GM18867 (cell line): ENCODE measurements around the gene MIF4GD.
"Not testable (repeated sequence)": the region's sequence is repeated elsewhere in the genome, so short reads cannot be mapped to it uniquely, and the experiment has no call there.

Experiments
- ATAC-seq: cut with Tn5 transposase; IDR thresholded peaks from one replicate; pipeline ENCODE4 v1.9.1; 2021; ENCODE audit warnings: mild to moderate bottlenecking, moderate library complexity; ENCODE audit not compliant: unreplicated experiment

Gene MIF4GD

DNA sequence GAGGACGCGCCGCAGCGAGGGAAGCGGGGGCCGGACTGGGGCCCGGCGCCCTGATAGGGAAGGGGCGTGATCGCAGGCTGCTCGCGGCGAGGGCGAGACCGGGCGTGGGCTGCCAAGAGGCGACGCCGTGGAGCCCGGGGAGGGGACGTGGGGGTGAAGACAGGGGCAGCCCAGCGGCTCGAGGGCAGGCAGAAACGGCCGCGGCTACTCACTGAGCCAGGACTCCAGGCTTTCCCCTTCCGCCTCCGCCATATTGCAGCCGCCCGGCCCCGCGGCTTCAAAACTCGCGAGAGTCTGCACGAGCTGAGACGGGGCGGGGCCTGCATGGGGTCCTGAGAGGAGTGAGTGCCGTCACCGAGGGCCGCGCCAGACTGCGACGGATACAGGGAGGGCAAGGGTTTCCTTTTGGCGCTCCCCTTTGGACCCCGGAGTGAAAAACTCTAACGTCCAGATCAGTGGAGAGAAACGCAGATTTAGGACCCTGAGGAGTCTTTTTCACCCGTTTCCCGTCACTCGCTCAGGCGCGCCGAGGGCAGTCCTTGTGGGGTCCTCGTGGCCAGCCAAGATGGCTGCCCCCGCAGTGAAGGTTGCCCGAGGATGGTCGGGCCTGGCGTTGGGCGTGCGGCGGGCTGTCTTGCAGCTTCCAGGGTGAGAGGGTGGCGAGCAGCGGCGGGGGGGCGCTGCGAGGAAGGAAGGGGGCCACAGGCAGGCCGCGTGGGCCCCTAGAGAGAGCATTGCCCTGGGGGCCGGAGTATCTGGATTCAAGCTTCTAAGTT, 9.5 kb downstream of the MIF4GD start, which contains the start of the genes GGA3 and MRPS7:
TSS of gene GGA3 (minus strand) at position 271 of the 776 bp plus-strand sequence. CDS start at position 252, 19 bp downstream.
TSS of gene MRPS7 (plus strand) at position 544 of the 776 bp plus-strand sequence. CDS start at position 566, 22 bp downstream.
- ATAC-seq: peak; percentile 85

GRCh38 chr17:75260641-75261335, 10.2 kb downstream of the MIF4GD start:
- ATAC-seq: no peak

- ATAC-seq: not testable (repeated sequence)
Observed at GRCh38 chr17:75257228-75257627, 13.8 kb downstream of the MIF4GD start.

DNA sequence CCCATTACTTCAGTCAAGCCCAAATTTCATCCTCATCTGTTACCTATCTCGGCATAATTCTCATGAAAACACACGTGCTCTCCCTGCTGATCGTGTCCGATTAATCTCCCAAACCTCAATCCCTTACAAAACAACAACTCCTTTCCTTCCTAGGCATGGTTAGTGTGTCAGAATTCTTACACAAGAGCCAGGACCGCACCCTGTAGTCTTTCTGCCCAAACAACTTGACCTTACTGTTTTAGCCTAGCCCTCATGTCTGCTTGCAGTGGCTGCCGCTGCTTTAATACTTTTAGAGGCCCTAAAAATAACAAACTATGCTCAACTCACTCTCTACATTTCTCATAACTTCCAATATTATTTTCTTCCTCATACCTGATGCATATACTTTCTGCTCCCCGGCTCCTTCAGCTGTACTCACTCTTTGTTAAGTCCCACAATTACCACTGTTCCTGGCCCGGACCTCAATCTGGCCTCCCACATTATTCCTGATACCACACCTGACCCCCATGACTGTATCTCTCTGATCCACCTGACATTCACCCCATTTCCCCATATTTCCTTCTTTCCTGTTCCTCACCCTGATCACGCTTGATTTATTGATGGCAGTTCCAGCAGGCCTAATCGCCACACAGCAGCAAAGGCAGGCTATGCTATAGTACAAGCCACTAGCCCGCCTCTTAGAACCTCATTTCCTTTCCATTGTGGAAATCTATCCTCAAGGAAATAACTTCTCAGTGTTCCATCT, 14.9 kb downstream of the MIF4GD start:
- not testable (repeated sequence) for ATAC-seq

DNA sequence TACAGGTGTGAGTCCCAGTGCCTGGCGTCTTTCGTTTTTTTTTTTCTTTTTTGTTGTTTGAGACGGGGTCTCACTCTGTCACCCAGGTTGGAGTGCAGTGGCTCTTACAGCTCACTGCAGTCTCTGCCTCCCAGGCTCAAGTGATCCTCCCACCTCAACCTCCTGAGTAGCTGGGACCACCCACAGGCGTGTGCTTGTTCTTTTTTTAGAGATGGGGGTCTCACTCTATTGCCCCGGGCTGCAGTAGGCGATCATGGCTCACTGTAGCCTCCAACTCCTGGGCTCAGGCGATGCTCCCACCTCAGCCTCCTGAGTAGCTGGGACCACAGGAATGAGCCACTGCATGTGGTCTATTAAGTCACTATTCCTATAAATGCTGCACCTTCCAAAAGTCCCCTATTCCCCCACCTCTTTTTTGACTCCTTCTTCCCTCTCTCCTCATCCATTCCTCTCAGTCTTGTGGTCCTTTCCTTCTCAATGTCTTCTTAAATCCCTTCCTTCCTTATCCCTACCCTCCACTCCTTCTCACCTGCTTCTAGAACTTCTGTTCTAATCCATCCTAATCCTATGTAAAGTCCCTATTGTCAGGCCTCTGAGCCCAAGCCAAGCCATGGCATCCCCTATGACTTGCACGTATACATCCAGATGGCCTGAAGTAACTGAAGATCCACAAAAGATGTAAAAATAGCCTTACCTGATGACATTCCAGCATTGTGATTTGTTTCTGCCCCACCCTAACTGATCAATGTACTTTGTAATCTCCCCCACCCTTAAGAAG, 18.8 kb downstream of the MIF4GD start:
- no peak for ATAC-seq

DNA sequence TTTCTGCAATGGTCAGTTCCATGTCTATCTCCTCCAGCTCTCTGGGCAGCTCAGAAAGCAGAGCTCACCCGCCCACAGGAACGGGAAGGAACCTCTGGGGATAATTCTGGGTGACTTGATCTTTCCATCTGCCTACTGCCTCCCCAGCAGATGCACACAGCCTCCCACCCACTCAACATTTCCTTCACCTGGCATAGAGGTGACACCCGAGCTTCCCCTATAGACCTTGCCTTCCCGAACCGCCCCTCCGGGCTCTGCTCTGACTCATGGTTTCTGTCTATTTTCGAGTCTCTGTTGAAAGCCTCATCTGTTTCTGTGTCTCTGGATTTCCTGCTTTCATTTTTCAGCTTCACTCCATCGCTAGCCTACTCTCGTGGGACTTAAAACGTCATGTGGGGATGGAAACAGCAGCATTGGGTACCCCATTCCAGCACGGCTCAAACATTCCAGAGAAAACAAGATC, 21.0 kb downstream of the MIF4GD start:
- peak; percentile 88 for ATAC-seq

DNA sequence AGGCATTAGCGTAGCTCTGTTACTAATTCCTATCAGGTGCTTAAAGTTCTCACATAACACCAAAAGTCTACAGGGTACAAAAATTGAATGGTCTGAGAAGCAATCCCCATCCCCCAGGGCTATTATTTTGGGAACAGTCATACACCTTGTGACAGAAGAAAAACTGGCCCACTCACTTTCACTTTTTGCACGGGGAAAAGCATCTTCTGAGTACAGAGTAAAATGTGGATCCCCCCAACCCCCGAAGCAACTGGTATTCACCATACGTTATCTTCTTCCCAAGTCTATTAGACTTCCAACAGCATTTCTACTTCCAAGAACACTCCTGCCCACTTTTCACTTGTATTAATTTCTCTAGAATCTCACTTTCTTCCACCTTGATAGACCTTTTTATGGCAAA, 21.5 kb downstream of the MIF4GD start:
- ATAC-seq: no peak

- no peak for ATAC-seq
Observed at GRCh38 chr17:75246404-75246803, 24.6 kb downstream of the MIF4GD start.

DNA sequence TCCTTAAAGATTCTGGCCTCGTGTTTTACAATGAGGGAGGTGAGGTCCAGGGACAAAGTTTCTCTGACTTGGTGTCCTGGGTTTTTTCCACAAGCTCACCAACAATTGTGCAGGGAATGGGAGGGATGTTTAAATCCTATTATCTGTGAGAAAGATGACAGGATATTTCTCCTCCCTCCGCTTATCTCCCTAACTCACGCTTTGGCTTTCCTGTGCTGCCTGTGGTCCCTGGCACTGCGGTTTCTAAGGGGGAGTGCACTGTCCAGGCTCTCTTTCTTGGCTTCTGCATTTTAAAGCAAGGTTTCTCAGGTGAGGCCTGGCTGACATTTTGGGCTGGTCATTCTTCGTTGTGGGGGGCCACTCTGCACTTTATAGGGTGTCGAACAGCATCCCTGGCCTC, 26.0 kb downstream of the MIF4GD start:
- ATAC-seq: no peak

DNA sequence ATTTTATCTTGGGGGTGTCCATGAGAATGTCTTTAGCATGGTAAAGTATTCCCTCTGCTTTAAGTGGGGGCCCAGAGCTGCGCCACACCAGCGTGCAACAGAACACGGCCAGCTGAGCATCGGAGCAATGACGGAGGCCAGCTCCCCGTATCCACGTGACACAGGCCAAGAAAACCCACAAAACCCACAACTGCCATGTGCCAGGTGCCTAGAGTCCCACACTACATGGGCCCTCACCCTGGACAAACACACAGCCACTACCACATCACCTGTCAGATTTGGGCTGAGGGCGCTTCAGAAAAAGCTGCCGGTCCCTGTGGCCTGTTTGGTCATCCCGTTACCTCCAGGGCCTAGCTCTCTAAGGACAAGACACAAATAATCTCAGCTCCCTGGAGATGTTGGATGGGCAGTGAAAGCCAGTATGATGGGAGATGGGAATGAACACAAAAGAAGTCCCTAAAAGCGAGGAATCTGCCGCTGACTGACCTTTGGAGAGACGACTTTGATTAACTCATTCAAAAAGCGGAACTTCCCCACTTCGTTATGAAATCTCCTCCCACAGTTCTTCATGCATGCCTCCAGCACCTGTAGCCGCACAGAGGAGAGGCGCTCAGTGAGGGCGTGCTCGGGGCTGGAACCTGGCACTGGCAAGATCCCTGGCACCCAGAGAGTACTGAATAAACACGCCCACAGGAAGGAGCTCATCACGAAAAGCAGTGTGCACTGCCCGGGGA, 26.7 kb downstream of the MIF4GD start:
- ATAC-seq: no peak

GRCh38 chr17:75242461-75243042, 28.5 kb downstream of the MIF4GD start:
- peak; percentile 56 for ATAC-seq

GRCh38 chr17:75241996-75242460, 29.0 kb downstream of the MIF4GD start:
- ATAC-seq: peak; percentile 8

GRCh38 chr17:75241502-75241901, 29.5 kb downstream of the MIF4GD start:
- ATAC-seq: no peak

DNA sequence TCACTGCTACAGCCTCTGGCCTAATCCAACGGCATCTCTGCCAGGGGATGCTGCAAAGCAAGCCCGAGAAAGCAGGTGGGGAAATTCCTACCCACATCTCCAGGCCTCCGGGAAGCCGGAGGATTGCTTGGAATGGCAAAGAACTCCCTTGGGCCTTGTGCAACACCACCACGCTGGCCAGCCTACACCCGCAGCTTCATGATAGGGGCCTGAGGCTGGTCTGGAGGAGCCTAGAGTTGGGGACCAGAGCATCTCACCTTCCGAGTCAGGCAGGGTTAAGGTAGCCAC, 29.9 kb downstream of the MIF4GD start:
- no peak for ATAC-seq

DNA sequence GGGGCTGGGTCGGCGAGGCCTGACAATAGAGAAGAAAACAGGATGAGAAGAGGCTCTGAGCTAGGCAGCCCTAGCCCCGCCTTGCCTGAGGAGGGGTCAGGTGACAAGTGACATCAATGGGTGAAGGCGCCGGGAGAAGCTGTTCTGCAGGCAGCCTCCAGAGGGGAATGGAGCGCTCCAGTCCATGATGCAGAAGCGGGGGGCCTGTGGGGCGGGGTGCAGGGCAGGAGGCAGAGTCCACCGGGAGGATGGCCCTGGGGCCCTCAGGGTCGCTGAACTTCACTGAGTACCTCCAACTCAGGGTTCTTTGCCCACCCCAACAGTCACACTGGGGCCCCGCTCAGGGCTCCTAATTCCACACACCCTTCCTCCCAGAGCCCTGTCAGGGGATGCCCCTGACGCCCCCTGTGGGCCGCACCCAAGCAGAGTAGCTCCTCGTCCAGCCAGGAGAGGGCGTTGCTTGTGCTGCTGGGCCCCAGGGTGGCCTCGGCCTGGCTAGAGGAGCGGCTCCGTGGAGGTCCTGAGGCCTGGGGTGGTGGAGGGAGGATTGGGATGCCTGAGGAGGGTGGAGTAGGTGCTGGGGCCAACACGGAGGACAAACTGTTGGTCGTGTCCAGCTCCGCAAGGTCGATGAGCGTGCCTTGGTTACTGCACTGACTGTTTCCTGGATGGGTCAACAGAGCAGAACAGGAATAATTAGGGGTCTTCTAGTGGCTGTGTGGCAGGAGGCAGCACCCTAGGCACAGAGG, 30.5 kb downstream of the MIF4GD start:
- no peak for ATAC-seq

DNA sequence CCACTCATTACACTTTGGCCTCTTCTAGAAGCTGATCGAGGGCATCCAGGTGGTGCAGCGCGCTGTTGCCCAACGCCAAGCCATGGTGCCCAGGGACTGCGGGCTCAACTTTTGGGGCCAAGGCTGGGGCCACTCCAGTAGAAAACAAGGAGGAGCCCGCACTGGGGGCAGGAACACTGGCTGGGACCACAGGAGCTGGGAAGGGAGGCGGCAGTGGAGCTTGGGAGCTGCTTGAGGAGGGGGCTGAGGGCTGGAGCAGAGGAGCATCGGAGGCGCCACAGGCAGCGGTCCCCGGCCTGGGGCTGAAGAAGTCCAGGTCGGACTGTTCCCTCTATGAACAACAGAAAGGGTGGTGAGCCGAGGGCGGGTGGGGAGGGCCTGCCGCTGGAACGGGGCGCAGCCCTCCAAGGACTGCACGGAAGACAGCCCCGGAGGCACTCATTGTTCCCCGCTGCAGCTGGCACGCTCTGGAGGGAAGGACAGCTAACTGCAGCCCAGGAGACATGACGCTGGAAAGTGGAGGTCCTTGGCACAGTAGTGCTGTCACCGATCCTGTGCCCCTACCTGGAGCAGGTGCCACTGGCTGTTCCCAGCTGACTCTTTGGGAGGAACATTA, 31.1 kb downstream of the MIF4GD start:
- no peak for ATAC-seq

DNA sequence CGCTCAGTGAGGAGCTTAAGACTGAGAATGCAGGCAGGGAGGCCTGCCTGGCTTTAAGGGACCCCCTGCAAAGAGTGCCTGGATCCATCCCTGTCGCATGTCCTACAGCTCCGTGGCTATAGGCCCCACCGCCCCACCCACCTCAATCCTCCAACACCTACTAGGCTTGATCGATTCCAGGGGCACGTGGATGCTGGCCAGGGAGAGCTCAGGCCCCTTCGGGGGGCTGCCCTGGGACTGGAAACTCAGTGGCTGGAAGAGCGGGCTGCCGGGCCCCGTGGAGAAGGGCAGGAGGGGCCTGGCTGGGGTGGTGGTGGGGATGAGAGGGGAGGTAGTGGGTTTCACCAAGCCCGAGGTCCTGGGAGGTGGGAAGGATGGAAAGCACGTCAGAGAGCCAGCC, 31.8 kb downstream of the MIF4GD start:
- ATAC-seq: no peak

DNA sequence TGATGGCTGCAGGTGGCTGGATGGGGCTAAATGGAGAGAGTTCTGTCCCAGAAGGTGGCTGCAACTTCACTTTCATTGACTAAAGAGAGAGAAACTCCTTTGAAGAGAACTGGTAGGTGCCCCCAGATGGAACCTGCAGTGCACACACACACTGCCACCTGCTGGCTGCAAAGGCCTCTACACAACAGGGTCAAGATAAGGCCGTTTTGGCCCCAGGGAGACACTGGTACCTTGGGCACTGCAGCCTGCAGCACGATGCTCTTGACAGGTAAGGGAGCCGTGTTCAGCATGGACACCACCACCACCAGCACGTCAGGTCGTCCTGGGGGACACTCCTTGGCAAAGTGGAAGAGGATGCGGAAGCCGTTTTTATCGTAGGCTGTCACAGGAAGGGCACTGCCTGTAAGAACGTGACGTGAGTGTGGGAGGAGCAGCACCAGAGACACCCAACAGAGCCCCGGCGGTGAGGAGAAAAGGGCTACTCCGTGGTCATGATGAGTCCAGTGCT, 32.3 kb downstream of the MIF4GD start:
- no peak for ATAC-seq
